B cell (primary cell): ENCODE measurements around the gene TSPO. TPM values are rescaled to one million over a fixed set of nuclear protein-coding genes. Genes with fewer than 3 reads are reported as not detected.
A peak's percentile ranks its signal among the peaks of the same experiment; 100 is the strongest.

Source experiments
- ATAC-seq: fragments of 200-7000 bp; cut with Tn5 transposase; one replicate; pipeline ENCODE4 v1.10.0; 2021; ENCODE audit warnings: low read depth, mild to moderate bottlenecking, moderate number of reproducible peaks, moderate library complexity
- CTCF ChIA-PET: fragments of 350-600 bp; sonication (Branson Sonifier 250); formaldehyde crosslinking; loops from one replicate; lab custom pipeline; 2021; ENCODE audit warnings: antibody characterized with exemption, inconsistent platforms; lab: Charles Lee
- POLR2A ChIA-PET: fragments of 350-600 bp; sonication (Branson Sonifier 250); formaldehyde crosslinking; loops from one replicate; lab custom pipeline; 2021; ENCODE audit warnings: antibody characterized with exemption; lab: Charles Lee
- DNase-seq: peaks from one replicate; pipeline ENCODE4 v3.0.0; 2013
- H2AFZ ChIP-seq: 2 replicates; pipeline ENCODE4 v1.6.1; 2012; ENCODE audit warnings: mild to moderate bottlenecking, low read depth, low read length; ENCODE audit not compliant: insufficient read depth, poor library complexity, severe bottlenecking
- H3K27ac ChIP-seq, 2 donors: 1 replicate in 1 of 2; 2 replicates in 1 of 2; pipeline ENCODE4 v1.5.1; 2012 to 2013; ENCODE audit warnings: low read length in 2 of 2, mild to moderate bottlenecking in 2 of 2, moderate library complexity in 1 of 2
- H3K27me3 ChIP-seq, 4 experiments: fragments of 200-600 bp in 1 of 4; sonication (generic) in 1 of 4; replicated peaks in 1 of 4; 1 replicate in 2 of 4; 2 replicates in 2 of 4; pipeline versions ENCODE4 v1.6.1 to v1.7.0; 2013 to 2016; ENCODE audit warnings: low read length in 3 of 4, mild to moderate bottlenecking in 2 of 4, mixed read lengths in 1 of 4, moderate library complexity in 1 of 4; ENCODE audit not compliant: insufficient read depth in 4 of 4, control insufficient read depth in 3 of 4; ENCODE audit errors: control extremely low read depth in 1 of 4
- H3K36me3 ChIP-seq, 2 experiments: replicated peaks in 1 of 2; 1 replicate in 1 of 2; 2 replicates in 1 of 2; pipeline versions ENCODE4 v1.6.1 to v1.7.1; 2013; ENCODE audit warnings: low read length in 1 of 2; ENCODE audit not compliant: insufficient read depth in 2 of 2, control insufficient read depth in 1 of 2; ENCODE audit errors: control extremely low read depth in 1 of 2, extremely low read depth in 1 of 2
- H3K4me1 ChIP-seq, 2 donors: fragments of 200-600 bp in 1 of 2; sonication (generic) in 1 of 2; 1 replicate in 1 of 2; 2 replicates in 1 of 2; pipeline versions ENCODE4 v1.5.1 to v1.6.1; 2013 to 2017; ENCODE audit warnings: low read length in 2 of 2; ENCODE audit not compliant: control insufficient read depth in 2 of 2, insufficient read depth in 2 of 2
- H3K4me2 ChIP-seq: replicated peaks from 2 replicates; pipeline ENCODE3; 2012; ENCODE audit warnings: mild to moderate bottlenecking, low read depth, low read length; ENCODE audit not compliant: poor library complexity, severe bottlenecking
- H3K4me3 ChIP-seq, 5 experiments: fragments of 200-600 bp in 1 of 5; sonication (generic) in 1 of 5; 1 replicate in 3 of 5; 2 replicates in 2 of 5; pipeline versions ENCODE4 v1.5.1 to v1.7.0; 2011 to 2016; ENCODE audit warnings: low read length in 4 of 5, mild to moderate bottlenecking in 4 of 5, low read depth in 2 of 5, control low read depth in 1 of 5, moderate library complexity in 1 of 5; ENCODE audit not compliant: insufficient read depth in 1 of 5; ENCODE audit errors: control extremely low read depth in 1 of 5, extremely low read depth in 1 of 5
- H3K79me2 ChIP-seq: fragments of 200-600 bp; sonication (generic); one replicate; pipeline ENCODE4 v1.6.0; 2016; ENCODE audit warnings: low read length; ENCODE audit not compliant: control insufficient read depth, insufficient read depth
- H3K9ac ChIP-seq: fragments of 200-600 bp; sonication (generic); 2 replicates; pipeline ENCODE4 v1.6.1; 2017; ENCODE audit warnings: mild to moderate bottlenecking, low read length, moderate library complexity
- H3K9me3 ChIP-seq, 3 donors: one replicate each; pipeline versions ENCODE4 v1.6.1 to v1.7.1; 2013; ENCODE audit warnings: low read length in 2 of 3; ENCODE audit not compliant: control insufficient read depth in 2 of 3, insufficient read depth in 1 of 3; ENCODE audit errors: control extremely low read depth in 1 of 3
- H4K20me1 ChIP-seq: 2 replicates; pipeline ENCODE4 v1.6.0; 2012; ENCODE audit warnings: mild to moderate bottlenecking, low read length; ENCODE audit not compliant: insufficient read depth, control insufficient read depth, poor library complexity, severe bottlenecking
- H3K27ac Mint-ChIP-seq: one replicate; pipeline ENCODE4 v1.8.0; 2021; ENCODE audit warnings: mixed read lengths
- H3K27me3 Mint-ChIP-seq: one replicate; pipeline ENCODE4 v1.8.0; 2021; ENCODE audit warnings: mixed read lengths
- H3K4me1 Mint-ChIP-seq: one replicate; pipeline ENCODE4 v1.8.0; 2021; ENCODE audit warnings: mixed read lengths
- H3K4me3 Mint-ChIP-seq: one replicate; pipeline ENCODE4 v1.8.0; 2021; ENCODE audit warnings: mixed read lengths
- H3K9me3 Mint-ChIP-seq: one replicate; pipeline ENCODE4 v1.8.0; 2022; ENCODE audit warnings: mixed read lengths; ENCODE audit not compliant: insufficient read depth
- EZH2 ChIP-seq: IDR thresholded peaks from 2 replicates; pipeline ENCODE4 v1.6.1; 2012; ENCODE audit warnings: borderline replicate concordance, low read depth, mild to moderate bottlenecking, moderate library complexity, low read length; ENCODE audit not compliant: insufficient read depth, poor library complexity, severe bottlenecking
- WGBS: methylation state at CpG from one replicate; pipeline ENCODE4 v1.1.5; 2013; ENCODE audit warnings: missing lambda C conversion rate; ENCODE audit not compliant: insufficient coverage; 5-methylcytosine and 5-hydroxymethylcytosine counted together
- intact Hi-C: fragments of 100-400 bp; cut with micrococcal nuclease; formaldehyde crosslinking; loops from one replicate; pipeline ENCODE4 v1.10.0; 2022
- polyA plus RNA-seq: library from polyadenylated mRNA; depleted of rRNA; stranded (reverse); fragments of >200 nt; gene quantifications from 2 replicates; pipeline ENCODE4 v1.2.3, GENCODE V29; 2012
- total RNA-seq, 2 donors: library from RNA; stranded (reverse); fragments of 120-200 nt in 1 of 2; gene quantifications; 1 replicate in 1 of 2; 2 replicates in 1 of 2; pipeline versions ENCODE4 v1.2.3 to v1.2.4, GENCODE V29; 2013 to 2022
- TF ChIP-seq, protein P1 (sequence below): fragments of 200-600 bp; IDR thresholded peaks from one replicate; pipeline ENCODE4 v1.8.0; 2022; ENCODE audit warnings: antibody characterized with exemption, mild to moderate bottlenecking

The TSPO gene
- total and polyA plus RNA-seq, 2 donors (not counting 1 experiment from before 2014, with no cell fraction given) = 54.9 to 94.2 TPM

DNA sequence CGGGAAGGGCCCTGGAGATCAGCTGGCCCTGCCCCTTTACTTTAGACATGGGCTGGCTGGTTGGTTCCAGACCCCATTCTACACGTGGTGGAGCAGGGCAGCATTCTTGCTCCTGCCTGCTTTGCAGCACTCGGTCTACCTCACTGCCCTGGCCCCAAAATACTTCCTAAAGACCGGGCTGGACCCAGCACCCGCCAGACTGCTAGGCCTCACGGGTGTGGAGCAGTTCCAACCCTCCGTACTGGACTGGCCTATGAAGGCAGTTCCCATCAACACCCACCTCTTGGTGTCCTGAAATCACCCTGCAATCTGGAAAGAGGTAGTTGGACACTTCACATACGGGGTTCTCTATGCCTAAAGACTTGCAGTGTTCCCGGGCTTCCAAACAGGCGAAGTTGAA is 14.6 kb upstream of the TSPO start:
- H4K20me1 ChIP-seq = peaks cover 17% of the 10 kb centered on the region
- peaks cover 9 to 35% of the 10 kb centered on the region in 2 experiments for H3K36me3 ChIP-seq
- CTCF ChIA-PET = interaction anchor here (0.6 to 3.5 kb wide), 11 partner anchors 10 to 357 kb away, joined by 3 to 14 read pairs (median 5); partner anchors contain the start of genes BIK and TSPO
- no peaks in the 10 kb centered on the region for H3K27me3 ChIP-seq
- H2AFZ ChIP-seq = no peak overlapping the region
- Mint-ChIP-seq H3K4me3 (no peak overlapping the region), H3K27me3 (no peaks in the 10 kb centered on the region), H3K9me3 (no peaks in the 10 kb centered on the region), H3K27ac (no peak overlapping the region), H3K4me1 (peaks cover 10% of the 10 kb centered on the region)
- H3K4me3 ChIP-seq = no peak overlapping the region
- WGBS = 85% methylated on average over 7 of the region's 10 CpGs
- H3K27ac ChIP-seq = no peak overlapping the region
- ATAC-seq (no peak), DNase-seq (no peak)
- H3K4me2 ChIP-seq = no peak overlapping the region
- POLR2A ChIA-PET = no interaction called here
- H3K9ac ChIP-seq = no peak overlapping the region
- H3K79me2 ChIP-seq = peaks cover 12% of the 10 kb centered on the region
- no peak for TF ChIP-seq EZH2
- TF ChIP-seq, protein P1, sequence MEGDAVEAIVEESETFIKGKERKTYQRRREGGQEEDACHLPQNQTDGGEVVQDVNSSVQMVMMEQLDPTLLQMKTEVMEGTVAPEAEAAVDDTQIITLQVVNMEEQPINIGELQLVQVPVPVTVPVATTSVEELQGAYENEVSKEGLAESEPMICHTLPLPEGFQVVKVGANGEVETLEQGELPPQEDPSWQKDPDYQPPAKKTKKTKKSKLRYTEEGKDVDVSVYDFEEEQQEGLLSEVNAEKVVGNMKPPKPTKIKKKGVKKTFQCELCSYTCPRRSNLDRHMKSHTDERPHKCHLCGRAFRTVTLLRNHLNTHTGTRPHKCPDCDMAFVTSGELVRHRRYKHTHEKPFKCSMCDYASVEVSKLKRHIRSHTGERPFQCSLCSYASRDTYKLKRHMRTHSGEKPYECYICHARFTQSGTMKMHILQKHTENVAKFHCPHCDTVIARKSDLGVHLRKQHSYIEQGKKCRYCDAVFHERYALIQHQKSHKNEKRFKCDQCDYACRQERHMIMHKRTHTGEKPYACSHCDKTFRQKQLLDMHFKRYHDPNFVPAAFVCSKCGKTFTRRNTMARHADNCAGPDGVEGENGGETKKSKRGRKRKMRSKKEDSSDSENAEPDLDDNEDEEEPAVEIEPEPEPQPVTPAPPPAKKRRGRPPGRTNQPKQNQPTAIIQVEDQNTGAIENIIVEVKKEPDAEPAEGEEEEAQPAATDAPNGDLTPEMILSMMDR = no peak
- peaks cover 0 to 6% (median 0%) of the 10 kb centered on the region in 3 donors for H3K9me3 ChIP-seq
- peaks cover 0 to 12% of the 10 kb centered on the region in 2 donors for H3K4me1 ChIP-seq
- intact Hi-C loops = loop anchor here (2.0 to 10.0 kb wide), 2 partner anchors 26 to 272 kb away; partner anchors contain the start of gene BIK

DNA sequence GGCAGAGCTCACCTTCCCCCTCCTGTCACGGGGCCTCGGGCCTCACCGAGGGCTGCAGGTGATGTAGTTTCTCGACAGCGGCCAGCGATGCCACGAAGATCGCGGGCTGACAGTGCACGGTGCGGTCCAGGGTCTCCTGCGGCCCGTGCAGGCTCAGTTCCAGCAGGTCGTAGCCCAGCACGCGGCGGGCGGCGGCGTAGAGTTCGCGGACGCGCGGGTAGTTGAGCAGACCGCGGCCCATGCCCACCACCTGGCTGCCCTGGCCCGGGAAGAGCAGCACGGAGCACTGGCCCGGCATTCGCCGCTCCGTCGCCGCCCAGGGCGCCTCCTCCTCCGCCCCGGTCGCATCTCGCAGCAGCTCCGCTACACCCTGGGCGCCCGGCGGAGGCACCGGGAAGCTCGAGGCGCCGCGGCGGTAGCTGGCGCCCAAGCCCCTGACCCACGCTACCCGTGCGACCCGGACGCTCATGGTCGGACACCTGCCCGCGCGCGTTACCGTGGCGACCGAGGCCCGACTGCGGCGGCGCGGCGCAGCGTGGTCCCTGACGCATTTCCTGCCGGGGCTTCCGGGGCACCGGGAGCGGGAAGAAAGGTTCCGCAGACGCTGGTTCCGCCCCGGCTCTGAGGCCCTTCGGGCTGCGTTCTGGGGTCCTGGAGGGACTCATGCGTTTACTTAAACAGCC is 8.3 kb upstream of the TSPO start, which contains the start of gene MCAT:
Gene MCAT, minus strand, starts transcription at position 519 of the 683 bp plus-strand sequence. Its CDS starts 50 bp downstream, at position 469.
- Mint-ChIP-seq H3K9me3 (no peaks in the 10 kb centered on the region), H3K4me3 (peak within 1 kb of the TSS; percentile 91), H3K27ac (peak within 1 kb of the TSS; percentile 96), H3K4me1 (peaks cover 33% of the 10 kb centered on the region), H3K27me3 (no peaks in the 10 kb centered on the region)
- H4K20me1 ChIP-seq = no peaks in the 10 kb centered on the region
- peaks cover 26 to 41% of the 10 kb centered on the region in 2 donors for H3K4me1 ChIP-seq
- ChIA-PET CTCF (interaction anchor here (2.1 kb wide), 1 partner anchor 10 kb away, joined by 5 read pairs; no protein-coding TSS in a partner anchor), POLR2A (interaction anchor here (0.7 to 1.3 kb wide), 4 partner anchors 9 to 528 kb away, joined by 3 to 5 read pairs (median 3); partner anchors contain the start of gene POLDIP3)
- peak within 1 kb of the TSS; percentile 71 to 92 for H3K27ac ChIP-seq
- TF ChIP-seq, protein P1 = no peak
- no peak for TF ChIP-seq EZH2
- peak within 1 kb of the TSS; percentile 79 for H3K9ac ChIP-seq
- H3K79me2 ChIP-seq = peaks cover 11% of the 10 kb centered on the region
- H3K4me3 ChIP-seq = peak within 1 kb of the TSS; percentile 22 to 81 (median 64)
- WGBS = under 1% methylated on average over 83 of the region's 83 CpGs
- no peaks in the 10 kb centered on the region for H3K9me3 ChIP-seq
- peak within 1 kb of the TSS; percentile 93 for H3K4me2 ChIP-seq
- DNase-seq (peak; percentile 88), ATAC-seq (peak; percentile 85)
- intact Hi-C loops = no loop called here
- peaks cover 0 to under 1% of the 10 kb centered on the region in 2 experiments for H3K36me3 ChIP-seq
- peak within 1 kb of the TSS; percentile 82 for H2AFZ ChIP-seq
- H3K27me3 ChIP-seq = no peaks in the 10 kb centered on the region
